T follicular helper cell (primary cell): ENCODE results near the gene RADX.
A peak's percentile ranks its signal among the peaks of the same experiment; 100 is the strongest.

Experiments
- DNase-seq: peaks from one replicate; pipeline ENCODE4 v3.0.0-alpha.2; 2020; ENCODE audit warnings: low read depth

The RADX gene

DNA sequence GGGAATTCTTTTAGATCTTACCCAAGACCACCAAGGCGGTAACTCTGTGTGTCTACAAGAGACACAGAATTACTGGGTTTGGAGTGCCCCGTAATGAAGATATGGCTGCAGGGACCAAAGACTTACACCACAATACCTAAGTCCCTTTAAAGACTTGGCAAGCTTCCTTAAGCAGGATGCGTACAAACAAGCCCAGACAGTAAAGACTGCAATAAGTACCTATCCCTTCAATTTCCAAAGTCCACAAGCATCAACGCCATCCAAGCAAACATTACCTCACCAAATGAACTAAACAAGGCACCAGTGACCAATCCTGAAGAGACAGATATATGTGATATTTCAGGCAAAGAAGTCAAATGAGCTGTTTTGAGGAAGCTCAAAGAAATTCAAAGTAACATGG is 72.4 kb downstream of the RADX start:
- no peak for DNase-seq

DNA sequence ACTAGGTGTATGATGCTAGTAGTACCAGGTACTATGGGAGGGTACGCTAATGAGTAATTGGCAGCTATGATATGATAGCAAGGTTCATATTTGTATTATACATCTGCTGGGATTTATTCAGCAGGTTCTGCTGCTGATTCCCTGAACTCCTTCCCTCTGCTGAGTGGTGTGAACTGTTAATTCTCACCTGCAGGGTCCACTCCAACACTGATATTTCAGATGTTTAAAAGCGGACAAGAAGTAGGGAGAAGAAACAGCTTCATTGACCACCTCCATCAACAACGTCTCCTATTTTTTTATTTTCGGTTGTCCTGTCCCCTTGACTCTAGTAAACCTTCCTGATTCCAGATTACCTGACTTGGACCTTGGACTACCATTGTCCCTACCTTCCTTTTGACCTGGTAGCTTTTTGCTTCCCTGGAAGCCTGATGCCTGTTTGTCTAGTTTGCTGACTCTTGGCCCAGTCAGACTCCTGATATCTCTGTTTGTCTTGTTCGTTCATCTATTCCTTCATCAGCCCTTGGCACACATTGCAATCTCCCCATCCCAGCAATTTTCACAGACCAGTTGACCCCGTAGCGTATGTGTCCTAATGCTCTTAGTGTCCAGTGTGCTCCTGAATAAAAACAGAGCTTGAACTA is 80.8 kb downstream of the RADX start:
- DNase-seq = no peak

DNA sequence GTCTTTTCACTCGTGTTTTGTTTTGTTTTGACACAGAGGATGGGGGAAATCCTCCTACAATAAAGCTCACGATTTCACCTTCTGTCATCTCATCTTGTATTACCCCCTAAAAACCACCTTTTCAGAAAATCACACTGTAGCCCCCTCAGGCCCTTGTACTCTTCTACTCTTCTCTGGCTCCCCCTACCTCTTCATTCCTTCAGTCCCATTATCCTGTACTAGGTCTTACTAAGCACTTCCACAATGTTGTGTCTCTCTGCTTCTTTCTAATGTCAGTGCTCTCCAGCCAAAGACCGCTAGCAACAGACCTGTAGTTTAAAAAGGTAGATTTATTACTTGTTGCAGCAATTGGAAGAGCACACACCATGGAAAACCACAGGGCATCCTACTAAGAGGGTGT is 84.7 kb downstream of the RADX start:
- DNase-seq = no peak

DNA sequence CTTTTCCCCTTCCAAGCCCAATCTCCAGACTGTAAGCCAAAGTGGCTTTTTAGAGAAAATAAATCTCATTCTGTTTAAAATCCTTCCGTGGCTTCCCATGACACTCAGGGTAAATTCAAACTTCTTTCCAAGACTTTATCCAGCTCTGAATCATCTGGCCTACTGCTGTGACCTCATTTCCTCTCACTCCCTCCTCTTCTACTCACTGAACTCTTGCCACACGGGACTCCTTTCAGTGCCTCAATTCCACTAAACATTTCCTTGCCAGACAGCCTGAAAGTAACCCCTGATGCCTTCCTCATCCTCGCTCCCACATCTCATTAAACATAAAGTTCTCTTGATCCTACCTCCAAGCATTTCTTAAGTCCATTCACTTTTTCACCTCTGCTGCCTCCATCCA is 86.9 kb downstream of the RADX start:
- DNase-seq = no peak

DNA sequence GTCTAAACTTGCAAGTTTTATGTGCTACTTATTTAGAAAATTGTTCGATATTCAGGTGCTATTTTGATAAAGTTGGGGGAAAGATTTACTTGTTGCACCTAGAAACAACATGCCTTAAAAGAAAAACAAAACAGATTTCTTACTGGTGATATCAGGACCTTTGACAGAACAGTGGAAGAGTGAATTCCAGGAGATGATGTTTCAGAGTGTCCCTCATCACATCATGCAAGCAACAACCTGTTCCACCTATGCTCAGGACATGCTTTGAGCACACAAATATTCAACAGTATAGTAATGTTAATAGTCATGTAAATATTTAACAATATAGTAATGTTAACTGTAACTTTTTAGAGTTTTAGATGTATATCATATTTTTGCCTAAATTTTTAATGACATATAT is 90.9 kb downstream of the RADX start:
- no peak for DNase-seq

DNA sequence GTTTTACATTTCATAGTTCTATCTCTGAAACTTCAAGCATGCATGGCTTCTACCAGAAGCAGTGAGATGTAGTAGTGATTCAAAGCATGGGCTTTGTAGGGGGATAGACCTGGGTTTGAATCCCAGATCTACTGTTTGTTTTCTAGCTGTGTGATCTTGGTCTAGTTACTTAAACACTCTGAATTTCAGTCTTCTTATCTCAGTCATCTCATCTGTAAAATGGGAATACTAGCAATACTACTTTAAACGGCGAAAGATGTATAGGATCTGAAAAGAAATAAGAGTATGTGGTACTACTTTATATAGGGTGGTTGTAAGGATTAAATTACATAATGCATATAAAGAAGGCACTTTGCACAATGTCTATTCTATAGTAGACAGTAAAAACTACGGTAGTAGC is 94.7 kb downstream of the RADX start:
- no peak for DNase-seq

DNA sequence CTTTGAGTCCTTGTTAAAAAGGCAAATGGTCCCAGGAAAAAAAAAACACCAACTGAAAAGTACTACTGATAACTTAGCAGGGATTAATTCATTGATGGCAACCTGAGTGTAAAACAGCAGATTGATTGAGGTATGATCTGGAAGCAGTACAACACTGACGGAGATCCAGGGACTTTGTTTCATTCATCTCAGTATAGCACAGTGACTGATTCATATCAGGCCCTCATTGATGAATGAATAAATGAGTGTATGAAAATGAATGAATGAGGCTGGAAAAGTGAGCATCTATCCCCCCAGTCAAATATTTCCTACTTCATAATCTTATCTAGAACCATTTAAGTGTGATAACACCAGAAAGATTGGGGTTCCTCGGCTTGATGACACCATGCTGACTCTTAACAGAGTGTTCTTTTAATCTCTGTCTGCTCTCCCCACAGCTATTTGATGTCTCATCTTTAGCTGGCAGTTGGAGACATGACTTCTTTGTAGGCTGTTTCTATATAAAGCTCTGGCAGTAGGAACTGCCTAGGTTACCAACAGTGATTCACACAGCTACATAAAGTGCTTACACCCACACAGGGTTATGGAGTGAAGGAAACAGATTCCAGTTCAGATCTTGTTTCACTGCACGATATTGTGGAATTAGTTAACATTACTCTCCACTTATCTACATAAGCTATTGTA is 96.1 kb downstream of the RADX start:
- no peak for DNase-seq

DNA sequence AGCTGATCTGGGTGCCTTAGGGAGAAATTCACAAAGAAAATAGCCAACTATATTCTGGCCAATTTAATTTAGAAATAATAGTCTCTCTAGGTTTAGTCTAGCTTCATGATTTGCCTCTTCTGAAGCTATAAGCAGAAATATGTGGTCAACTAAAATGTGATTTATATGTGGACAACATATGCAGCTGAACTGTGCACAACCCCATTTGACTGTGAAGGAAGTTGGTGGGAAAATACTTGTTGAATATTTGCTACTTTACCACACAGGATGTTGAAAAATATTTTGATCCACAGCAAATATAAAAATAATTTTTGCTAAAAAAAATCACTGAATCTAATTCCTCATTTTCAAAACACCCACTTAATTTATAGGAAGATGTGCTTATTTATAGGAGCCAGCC is 99.0 kb downstream of the RADX start:
- DNase-seq = no peak

DNA sequence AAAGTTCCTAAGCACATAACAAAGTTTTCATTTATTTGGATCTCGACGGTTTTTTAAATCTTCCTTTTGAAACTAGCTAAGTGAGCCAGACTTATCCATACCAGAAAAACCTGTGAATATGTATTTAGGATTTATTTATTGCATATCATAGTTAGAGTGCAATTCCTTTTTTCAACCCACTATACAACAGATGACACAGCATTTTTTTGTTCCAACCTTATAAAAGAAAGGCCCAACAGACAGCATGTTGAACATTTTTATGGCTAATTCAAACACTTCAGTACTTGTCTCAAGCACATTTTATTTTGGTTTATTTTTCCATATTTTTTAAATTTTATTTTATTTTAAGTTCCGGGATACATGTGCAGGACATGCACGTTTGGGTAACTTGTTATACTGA is 99.6 kb downstream of the RADX start:
- no peak for DNase-seq

DNA sequence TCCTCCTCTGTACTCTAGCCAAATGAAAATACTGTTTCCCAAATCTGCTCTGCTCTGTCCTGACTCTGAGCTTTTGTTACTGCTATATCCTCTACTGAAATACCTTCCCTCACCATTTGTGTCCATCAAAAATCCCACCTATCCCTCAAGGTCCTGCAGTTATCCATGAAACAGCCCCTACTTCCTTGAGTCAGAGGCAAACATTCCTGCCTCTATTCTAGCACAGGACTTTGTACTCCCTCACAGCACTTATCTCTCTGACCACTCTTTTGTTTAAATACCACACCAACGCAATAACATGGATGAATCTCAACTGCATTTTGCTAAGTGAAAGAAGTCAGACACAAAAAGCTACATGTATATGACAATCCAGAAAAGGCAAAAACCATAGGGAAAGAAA is 104.2 kb downstream of the RADX start:
- DNase-seq = no peak

DNA sequence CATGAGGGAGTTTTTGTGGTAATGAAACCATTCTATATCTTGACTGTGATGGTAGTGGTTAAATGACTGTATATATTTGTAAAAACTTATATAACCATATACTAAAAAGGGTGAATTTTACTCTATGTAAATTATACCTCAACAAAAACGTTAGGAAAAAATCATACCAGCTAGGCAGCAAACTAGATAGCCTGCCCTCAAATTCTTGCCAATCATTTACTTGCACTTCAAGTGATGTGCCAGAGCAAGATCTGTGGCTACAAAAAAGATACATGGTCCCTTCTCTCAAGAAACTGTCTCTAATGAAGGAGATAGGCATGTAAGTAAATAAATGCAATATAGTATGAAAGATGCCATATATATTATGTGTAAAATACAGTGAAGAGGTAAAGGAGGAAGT is 104.7 kb downstream of the RADX start:
- DNase-seq = no peak

DNA sequence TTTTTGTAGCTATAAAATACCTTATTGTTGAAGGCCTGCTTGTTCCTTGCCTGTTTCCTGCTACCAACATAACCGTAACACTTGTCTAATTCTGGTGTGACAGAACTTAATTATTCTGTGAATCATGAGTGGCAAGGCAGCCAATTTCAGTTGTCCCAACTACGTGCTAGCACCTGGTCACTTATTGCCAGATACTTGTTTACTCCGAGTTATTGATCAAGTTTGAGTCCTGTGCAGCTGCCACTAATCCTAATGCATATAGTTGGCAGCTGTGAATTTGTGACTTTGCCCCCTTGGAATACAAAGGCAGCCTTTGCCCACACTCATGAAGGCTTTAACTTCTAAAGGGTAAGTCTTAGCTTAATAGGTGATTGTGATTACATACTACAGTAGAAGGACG is 106.9 kb downstream of the RADX start:
- DNase-seq = no peak

DNA sequence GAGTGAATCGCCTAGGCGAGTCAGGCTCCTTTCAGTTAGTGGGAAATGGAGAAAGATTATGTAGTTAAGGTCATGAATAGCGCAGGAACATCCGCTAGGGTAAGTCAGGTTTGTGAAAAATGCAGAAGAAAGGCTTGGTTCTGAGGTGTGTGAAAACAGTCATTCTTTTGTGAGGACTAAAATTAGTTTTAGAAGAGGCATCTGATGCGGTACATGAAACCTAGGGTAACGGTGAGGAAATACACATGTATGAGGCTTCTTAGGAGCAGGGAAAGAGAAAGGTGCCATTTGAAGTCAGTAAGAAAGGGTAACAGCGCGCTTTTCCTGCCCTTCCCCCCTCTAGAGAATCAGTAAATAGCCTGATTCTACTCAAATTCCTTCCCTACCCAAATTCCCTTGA is 114.2 kb downstream of the RADX start:
- no peak for DNase-seq

DNA sequence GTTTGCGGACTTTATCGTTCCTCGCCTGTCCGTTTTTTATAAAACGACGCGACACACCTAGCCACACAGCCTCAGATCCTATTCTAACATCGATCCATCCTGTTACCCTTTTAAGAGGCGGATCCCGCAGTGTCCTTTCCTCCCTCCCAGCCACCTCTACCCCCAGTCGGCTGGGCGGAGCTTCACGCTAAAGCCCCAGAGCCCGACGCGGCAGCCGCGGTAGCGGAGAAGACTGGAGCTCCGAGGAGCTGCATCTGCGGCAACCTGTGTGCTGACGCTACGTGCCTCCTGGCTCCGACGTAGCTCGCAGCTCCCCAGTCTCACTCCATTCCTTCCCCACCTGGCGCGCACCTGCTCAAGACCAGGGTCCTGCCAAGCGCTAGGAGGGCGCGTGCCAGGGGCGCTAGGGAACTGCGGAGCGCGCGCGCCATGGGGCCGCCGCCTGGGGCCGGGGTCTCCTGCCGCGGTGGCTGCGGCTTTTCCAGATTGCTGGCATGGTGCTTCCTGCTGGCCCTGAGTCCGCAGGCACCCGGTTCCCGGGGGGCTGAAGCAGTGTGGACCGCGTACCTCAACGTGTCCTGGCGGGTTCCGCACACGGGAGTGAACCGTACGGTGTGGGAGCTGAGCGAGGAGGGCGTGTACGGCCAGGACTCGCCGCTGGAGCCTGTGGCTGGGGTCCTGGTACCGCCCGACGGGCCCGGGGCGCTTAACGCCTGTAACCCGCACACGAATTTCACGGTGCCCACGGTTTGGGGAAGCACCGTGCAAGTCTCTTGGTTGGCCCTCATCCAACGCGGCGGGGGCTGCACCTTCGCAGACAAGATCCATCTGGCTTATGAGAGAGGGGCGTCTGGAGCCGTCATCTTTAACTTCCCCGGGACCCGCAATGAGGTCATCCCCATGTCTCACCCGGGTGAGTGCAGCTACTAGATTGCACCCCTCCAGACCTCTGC is 115.0 kb downstream of the RADX start, which contains the start of gene RNF128:
RNF128 (plus strand) TSS at position 217 of the 953 bp plus-strand sequence; CDS start at position 430, 213 bp downstream.
- DNase-seq = peak; percentile 1

DNA sequence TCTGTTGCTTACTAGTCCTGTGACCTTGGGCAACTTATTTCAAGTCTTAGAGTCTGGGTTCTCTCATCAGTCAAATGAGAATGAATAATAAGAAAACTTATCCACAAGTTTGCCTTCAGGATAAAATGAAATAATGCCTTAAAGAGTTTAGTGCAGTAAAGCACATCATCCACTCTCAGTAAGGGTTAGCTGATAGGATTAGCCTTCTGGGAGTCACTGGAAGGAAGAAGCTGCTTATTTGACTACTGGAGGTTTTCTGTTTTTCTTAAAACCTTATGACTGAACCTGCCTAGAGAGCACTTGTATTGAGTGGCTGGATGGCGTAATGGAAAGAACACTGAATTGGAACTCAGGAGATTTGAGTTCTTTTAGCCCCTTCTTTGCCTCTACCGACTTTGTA is 116.6 kb downstream of the RADX start:
- no peak for DNase-seq
